HG03066 (cell line): ENCODE measurements around the gene GAS2L1.

ENCODE experiments used
- ATAC-seq: cut with Tn5 transposase; IDR thresholded peaks from one replicate; pipeline ENCODE4 v1.9.1; 2021; ENCODE audit warnings: low read depth; ENCODE audit not compliant: unreplicated experiment

Gene GAS2L1

GRCh38 chr22:29275167-29275566 is 31.3 kb upstream of the GAS2L1 start:
- ATAC-seq = no peak

GRCh38 chr22:29275819-29276565 is 30.5 kb upstream of the GAS2L1 start:
- ATAC-seq = no peak

GRCh38 chr22:29277927-29278326 is 28.5 kb upstream of the GAS2L1 start:
- no peak for ATAC-seq

- ATAC-seq = no peak
Measured at GRCh38 chr22:29284196-29284595, 22.3 kb upstream of the GAS2L1 start.

- ATAC-seq = no peak
Measured at GRCh38 chr22:29288837-29289236, 17.6 kb upstream of the GAS2L1 start.

- no peak for ATAC-seq
Measured at GRCh38 chr22:29290061-29290460, 16.4 kb upstream of the GAS2L1 start.

- ATAC-seq = no peak
Measured at GRCh38 chr22:29291215-29291614, 15.2 kb upstream of the GAS2L1 start.

- no peak for ATAC-seq
Measured at GRCh38 chr22:29292379-29292778, 14.1 kb upstream of the GAS2L1 start.

- no peak for ATAC-seq
Measured at GRCh38 chr22:29298641-29299040, 7.8 kb upstream of the GAS2L1 start.

- ATAC-seq = no peak
Measured at GRCh38 chr22:29299136-29299900, 7.1 kb upstream of the GAS2L1 start.

GRCh38 chr22:29300467-29300806 is 6.0 kb upstream of the GAS2L1 start:
- ATAC-seq = no peak

GRCh38 chr22:29300807-29301601 is 5.4 kb upstream of the GAS2L1 start:
- ATAC-seq = no peak

- no peak for ATAC-seq
Measured at GRCh38 chr22:29301716-29302401, 4.6 kb upstream of the GAS2L1 start.

- no peak for ATAC-seq
Measured at GRCh38 chr22:29302402-29302680, 4.1 kb upstream of the GAS2L1 start.

- no peak for ATAC-seq
Measured at GRCh38 chr22:29302681-29303465, 3.6 kb upstream of the GAS2L1 start.

- no peak for ATAC-seq
Measured at GRCh38 chr22:29305836-29306174, 645 bp upstream of the GAS2L1 start.

GRCh38 chr22:29306835-29307595 is 565 bp downstream of the GAS2L1 start:
- ATAC-seq = no peak

- ATAC-seq = no peak
Measured at GRCh38 chr22:29307596-29308147, 1.2 kb downstream of the GAS2L1 start.

GRCh38 chr22:29308148-29308790 is 1.8 kb downstream of the GAS2L1 start:
- ATAC-seq = no peak
